HG02852 (cell line): ENCODE measurements around the gene SFMBT2.

Experiments used
- ATAC-seq: cut with Tn5 transposase; IDR thresholded peaks from one replicate; pipeline ENCODE4 v1.9.1; 2021; ENCODE audit warnings: mild to moderate bottlenecking, moderate library complexity; ENCODE audit not compliant: unreplicated experiment

The SFMBT2 gene

DNA sequence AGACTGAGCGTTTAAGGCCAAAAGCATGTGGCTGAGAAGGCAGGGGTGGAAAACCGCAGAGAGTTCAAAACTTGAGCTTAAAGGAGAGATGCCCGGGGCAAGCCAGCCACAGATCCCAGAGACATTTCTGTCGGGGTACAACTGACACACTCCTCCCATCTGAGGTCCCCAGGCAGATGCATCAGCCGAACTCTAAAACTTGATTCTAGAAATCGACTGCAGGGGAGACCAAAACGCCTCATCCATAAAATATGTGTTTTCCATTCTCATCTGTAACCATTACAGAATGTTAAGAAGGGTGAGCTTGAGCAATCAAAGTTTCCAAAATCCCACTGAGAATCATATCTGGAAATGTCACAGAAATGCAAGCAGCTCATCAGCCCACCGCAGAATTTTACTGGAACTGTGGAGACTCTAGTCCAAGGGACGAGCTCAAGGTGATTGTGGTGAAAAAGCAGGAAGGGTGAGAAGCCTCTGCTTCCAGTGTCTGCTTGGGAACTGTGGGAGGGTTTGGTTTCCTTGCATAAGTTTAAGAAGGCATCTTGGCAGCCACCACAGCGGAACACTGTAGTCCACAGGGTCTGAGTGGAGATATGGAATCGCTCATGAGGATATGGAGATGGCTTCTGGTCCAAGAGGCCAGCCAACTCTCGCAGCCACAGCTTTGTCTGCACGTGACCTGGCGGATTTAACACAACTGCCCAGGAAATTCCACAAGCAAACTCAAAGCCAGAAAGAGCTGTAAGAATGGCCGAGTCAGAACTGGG lies 249.2 kb downstream of the SFMBT2 start:
- ATAC-seq: no peak

DNA sequence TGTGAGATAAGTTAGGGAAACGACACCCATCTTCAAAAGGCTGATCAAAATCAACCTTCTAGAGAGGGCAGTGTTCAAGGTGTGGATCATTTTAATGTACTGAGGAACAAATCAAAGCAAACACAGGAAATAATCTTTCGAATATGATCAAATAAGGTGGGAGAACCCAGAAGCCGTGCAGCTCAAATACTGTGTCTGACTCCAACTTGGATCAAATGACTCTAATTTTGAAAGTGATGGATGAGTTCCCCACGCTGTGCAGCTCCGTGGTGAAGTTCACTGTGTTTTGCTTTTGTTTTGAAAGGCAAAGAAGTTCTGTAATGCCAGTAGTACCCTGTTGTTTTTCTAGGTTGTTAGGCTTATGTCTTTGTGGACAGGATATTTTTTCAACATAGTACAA lies 250.9 kb downstream of the SFMBT2 start:
- ATAC-seq: no peak

DNA sequence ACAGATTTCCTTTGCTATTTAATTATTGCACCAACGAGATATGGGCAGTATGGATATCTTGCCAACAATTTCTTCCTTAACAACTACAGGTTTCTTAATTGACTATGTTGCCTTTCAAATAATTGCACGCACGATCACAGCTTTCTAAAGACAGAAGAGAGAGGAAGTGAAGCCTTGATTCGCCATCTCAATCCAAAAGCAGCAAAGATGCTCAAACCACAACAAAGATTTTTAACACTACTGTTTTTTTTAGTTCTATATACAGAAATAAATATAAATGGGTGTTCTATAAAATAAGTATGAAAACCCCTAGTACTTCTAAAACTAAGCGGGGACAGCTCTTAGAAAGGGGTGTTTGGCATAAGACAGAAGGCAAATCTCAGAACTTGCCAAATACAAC lies 251.3 kb downstream of the SFMBT2 start:
- no peak for ATAC-seq

DNA sequence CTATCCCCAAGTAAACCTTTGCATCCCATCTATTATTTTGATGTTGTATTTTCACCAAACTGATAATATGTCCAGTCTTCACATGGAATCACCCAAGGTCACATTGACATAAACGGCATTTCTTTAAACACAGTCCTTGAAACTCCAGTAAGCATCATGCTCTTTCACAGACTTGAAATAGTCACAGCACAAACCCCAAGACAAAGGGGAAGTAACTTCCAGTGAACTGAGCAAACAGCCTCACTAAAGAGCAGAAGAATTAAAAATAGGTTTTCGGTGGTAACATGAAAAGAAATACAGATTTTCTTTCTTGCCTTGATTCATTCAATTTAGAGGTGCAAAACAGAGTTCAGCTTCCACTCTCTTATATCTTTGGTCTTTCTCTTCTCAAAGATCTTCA lies 253.7 kb downstream of the SFMBT2 start:
- ATAC-seq: peak; percentile 64

DNA sequence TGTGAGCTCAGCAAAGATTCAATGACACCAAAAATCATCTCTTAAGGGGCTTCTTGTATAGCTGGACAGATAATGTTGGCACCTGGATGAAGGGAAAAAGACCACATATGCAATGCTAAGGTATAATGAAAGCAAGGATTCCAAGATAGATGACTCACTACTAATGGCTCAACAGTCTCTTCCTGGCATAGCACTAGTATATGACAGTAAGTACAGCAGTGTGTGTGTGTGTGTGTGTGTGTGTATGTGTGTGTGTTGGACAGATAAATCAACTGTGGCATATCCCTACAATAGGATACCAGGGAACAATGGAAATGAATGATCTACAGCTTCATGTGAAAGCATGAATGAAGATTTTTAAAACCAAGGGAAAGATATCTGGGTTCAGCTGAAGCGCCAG lies 257.1 kb downstream of the SFMBT2 start:
- no peak for ATAC-seq

DNA sequence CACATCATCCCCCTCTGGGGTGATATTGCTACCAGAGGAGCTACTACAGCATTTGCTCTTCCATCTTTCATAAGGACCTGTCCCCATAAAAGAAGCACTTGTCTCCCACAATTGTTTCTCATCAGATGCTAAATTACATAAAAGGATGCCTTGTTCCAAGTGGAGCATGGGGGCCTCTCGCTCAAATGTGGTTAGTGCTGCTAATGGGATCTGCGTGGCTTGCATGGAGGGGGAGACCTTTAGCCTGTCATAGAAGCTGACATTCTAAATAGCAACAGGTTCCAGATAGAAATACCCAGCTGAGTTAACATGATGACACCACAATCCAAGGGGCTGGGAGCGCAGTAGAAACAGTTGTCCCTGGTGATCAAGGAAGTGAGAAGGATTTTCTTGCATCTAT lies 257.9 kb downstream of the SFMBT2 start:
- ATAC-seq: no peak

DNA sequence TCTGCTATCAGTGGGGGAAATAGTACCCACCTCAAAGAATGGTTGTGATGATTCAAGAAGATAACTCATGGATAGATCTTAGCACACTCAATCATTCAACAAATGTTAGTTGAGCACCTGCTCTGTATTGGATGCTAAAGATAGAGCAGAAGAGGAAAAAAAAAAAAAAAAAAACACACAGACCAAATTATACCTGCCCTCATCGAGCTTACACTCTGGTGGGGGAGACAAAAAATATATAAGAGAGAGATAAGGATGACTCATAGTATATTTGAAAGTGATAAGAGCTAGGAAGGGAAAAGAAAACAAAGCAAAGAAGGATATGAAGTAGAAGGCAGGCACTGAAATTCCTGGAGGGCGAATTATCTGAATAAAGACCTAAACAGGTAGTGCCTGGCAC lies 258.5 kb downstream of the SFMBT2 start:
- ATAC-seq: no peak

DNA sequence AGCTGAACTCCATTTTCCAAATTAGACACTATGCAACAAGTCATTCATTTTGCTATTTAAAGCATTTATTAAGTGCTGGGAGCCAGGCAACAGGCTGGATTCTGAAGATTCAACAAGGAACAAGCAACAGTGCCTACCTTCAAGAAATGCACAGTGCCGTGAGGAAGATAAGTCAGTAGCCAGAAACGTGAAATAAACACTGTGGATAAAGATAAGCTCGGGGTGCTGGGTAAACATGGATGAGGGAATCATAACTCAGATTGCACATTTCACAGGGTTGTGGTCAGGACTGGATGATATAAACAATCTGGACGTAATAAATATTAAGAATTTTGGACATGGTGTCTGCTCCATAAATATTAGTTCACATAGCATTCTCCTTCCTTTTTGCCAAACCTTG lies 259.3 kb downstream of the SFMBT2 start:
- no peak for ATAC-seq

DNA sequence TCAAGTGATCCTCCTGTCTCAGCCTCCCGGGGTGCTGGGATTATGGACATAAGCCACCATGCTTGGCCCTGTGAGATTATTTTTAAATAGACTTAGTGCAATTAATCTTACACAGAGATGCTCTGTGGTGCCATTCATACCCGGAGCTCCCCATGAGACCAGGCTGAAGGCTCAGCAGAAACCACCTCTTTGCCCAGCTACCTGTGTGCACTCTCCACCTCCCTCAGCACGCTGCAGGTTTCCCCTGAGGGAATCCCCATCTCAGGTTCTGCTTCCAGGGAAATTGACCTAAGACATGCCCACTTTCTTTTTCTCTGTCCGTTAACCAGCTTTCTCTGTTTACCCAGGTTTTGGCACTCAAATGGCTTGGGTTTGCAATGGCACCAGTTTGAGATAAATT lies 260.5 kb downstream of the SFMBT2 start:
- no peak for ATAC-seq

DNA sequence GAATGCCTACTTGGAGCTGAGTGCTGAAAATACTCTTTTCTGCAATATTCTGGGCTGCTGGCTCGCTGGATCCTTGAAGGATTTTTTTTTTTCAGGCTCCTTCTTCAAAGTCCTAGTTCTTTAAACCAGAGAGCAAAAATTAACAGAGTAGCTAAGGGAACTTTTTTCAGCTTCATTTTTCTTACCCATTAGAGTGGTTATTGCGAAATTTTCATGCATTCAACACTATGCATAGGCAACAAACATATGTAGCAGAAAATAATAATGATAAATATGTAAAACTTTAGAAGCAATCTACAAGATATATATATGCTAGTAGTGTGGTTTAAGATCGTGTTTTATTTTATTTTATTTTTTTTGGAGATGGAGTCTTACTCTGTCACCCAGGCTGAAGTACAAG lies 264.6 kb downstream of the SFMBT2 start:
- ATAC-seq: no peak

DNA sequence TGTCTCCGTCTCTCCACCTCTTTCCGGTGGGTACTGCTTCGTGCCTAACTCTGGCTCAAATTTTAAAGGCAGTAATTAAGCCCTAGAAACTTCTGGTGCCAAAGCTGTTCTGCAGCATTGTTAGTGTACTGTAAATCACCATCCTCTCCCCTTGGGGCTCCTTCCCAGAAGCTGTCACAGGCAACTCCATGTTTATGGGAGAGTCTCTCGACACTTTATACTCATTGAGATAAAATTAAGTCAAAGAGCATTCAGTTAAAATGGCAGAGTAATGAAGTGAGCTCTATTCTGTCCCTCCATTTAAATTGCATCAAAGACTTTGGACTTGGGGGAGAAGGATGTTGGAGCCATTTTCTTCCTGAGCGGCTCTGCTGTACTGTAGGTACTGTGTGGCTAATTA lies 274.8 kb downstream of the SFMBT2 start:
- no peak for ATAC-seq

DNA sequence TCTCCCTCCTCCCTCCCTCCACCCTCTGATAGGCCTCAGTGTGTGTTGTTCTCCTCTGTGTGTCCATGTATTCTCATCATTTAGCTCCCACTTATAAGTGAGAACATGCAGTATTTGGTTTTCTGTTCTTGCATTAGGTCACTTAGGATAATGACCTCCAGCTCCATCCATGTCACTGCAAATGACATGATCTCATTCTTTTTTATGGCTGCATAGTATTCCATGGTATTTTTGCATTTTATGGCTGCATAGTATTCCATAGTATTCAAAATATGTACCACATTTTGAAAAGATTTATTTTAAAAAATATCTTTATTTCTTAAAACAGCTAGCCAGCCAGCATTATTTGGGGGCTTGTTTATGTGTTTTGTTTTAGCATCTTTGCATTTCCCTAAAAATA lies 275.6 kb downstream of the SFMBT2 start:
- no peak for ATAC-seq

DNA sequence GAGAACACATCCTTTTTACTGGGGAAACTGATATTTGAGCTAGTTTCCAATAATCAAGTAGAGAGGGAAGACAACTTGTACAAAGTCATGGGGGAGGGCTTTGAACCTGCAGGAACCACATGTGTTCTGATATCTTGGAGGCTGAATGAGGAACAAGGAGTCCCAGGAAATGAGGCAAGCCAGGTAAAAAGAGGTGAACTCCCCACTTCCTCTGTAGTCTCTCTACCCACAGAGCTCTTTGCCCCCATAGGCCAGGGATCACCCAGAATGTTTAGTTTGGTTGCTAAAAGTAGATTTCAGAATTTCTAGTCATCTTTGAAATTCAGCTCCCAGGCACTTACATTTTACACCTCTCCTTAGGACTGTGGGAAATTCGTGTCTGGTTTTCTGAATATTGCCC lies 276.4 kb downstream of the SFMBT2 start:
- no peak for ATAC-seq

DNA sequence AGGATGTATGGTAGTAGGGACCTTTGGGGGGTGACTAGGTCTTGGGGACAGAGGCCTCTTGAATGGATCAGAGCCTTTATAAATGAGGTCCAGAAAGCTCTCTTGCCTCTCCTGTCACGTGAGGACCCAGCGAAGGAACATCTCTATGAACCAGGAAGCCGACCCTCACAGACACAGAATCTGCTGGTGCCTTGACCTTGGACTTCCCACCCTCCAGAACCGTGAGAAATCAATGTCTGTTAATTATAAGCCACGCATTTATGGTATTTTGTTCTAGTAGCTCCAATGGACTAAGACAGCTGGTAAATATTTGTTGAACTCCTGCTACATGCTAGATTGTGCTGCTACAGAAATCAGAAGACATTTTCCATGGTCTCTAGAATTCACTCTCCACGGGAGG lies 276.9 kb downstream of the SFMBT2 start:
- ATAC-seq: no peak

DNA sequence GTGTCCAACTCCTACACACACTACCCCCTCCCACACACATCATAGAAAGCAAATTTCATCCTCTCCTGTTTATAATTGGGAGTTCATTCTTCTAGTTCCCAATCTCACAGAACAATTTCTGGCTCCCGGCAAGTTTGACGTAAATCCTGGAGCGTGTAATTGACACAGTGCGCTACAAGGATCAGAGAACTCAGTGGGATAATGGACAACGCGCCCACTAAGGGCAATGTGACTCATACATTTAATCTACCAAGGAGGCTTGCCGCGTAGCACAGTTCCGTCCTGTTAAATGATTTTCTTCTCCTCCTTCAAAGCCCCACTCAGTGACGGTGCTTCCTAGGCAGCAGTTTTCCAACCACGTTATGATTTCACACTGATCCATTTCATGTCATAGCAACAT lies 277.6 kb downstream of the SFMBT2 start:
- no peak for ATAC-seq

DNA sequence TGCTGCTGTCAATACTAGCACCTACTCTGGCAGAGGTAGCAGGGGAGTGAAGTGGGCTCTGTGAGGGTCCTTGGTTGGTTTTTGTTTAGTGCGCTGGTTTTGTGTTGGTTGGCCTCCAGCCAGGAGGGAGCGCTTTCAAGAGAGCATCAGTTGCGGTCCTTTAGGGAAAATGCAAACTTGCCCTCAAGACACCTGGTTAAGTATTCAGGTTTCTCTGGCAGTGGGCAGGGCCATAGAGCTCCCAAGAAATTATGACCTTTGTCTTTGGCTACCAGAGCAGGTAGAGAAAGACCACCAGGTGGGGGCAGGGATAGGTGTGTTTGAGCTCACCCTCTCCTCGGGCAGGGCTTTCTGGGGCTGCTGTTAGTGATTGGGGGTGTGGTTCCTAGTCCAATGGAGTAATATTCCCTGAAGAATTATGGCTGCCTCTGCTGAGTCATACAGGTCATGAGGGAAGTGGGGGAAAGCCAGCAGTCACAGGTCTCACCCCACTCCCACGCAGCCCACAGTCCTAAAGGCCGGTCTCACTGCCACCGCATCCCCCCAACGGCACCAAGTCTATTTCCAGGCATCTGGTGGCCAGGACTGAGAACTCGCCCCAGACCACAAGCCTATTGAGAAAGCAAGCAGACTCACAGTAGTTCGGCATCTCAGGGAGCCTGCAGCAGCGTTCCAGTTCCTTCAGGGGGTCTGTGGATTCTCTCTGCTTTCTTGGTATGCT lies 280.5 kb downstream of the SFMBT2 start:
- ATAC-seq: no peak

DNA sequence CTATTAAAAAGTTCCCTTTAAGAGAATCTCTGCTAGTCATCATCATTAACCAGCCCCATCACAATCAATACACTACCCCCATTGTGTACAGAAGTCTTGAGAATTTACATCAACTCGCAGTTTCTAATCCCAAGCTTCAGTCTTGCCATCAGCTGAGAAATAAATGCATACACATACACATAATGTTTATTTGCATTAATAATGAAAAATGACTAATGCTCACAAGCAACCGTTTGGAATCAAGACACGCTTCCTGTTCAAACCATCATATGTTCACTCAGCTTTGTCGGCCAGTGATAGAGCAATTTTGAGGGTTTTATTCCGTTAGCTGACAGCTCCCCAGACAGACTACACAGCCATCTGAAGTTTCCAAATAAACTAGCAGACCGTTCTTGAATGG lies 287.1 kb downstream of the SFMBT2 start:
- no peak for ATAC-seq

DNA sequence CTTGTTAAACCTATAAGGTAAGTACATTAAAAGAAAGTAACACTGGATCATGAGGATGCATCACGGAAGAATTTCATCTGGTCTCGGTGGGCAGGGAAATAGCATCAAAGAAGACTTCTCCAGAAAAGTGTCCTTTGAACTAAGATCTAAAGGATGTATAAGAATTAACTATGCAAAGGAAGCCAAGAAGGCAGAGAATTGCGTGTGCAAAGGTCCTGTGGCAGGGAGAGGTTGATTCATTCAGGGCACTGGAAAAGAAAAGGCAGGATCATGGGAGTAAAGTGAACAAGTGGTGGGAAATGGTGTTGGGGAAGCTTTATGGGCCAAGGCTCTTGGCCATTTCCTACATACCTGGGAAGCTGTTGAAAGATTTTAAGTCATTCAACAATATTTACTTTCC lies 288.3 kb downstream of the SFMBT2 start:
- ATAC-seq: no peak

DNA sequence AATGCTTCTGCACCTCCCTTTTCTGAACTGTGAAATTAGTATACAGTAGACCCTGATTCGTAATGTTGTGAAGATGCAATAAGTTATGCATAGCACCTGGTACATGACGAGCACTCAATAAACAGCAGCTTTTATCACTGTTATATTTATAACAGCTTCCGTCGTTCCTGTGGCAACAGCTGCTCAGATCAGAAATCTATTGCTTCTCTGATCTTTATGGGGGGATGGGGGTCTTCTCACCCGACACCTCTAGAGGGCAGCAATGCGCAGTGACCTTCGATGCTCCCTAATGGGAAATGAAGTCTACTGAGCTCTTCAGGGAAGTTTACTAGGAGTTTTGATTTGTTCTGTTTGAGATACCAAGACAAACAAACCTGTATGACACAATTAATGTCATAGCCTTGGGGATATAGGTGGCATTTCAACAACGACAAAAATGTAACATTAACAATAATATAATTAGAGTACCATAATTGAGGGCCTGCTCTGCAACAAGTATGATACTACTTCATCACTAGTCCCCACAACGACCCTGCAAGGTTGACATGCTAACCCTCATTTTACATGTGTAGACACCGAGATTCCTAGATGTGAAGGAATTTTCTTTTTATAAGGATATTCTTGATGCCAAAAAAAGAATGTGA lies 289.6 kb downstream of the SFMBT2 start:
- peak; percentile 70 for ATAC-seq

DNA sequence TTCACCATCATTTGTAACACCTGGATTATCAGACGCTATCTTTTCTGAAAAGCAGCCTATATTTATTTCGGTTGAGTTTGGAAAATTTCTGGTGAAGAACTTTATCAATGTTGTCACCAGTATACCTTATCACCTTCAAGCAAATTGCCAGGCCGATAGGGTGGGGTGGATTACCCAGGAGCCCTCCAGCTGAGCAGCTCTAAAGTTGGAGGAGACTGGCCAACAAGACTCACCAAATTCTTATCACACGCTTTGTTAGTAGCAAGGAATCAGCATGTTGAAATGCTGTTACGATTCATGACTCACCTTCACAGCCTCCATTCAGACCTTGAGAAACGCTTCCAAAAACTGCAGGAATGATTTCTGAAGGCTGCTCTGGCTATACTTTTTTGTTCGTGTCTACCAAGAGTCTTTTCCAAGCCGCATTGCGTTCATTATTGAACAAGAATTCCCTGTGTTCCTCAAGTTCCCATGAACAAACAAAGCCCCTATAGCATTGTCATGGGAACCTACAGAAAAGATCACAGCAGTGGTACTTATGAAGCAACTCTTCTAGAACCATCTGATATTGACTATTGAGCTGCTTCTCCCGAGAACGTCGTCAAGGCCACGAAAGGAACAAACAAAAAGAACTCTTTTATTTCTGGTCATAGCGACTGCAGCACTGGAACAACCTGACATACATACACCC lies 291.4 kb downstream of the SFMBT2 start:
- ATAC-seq: no peak

DNA sequence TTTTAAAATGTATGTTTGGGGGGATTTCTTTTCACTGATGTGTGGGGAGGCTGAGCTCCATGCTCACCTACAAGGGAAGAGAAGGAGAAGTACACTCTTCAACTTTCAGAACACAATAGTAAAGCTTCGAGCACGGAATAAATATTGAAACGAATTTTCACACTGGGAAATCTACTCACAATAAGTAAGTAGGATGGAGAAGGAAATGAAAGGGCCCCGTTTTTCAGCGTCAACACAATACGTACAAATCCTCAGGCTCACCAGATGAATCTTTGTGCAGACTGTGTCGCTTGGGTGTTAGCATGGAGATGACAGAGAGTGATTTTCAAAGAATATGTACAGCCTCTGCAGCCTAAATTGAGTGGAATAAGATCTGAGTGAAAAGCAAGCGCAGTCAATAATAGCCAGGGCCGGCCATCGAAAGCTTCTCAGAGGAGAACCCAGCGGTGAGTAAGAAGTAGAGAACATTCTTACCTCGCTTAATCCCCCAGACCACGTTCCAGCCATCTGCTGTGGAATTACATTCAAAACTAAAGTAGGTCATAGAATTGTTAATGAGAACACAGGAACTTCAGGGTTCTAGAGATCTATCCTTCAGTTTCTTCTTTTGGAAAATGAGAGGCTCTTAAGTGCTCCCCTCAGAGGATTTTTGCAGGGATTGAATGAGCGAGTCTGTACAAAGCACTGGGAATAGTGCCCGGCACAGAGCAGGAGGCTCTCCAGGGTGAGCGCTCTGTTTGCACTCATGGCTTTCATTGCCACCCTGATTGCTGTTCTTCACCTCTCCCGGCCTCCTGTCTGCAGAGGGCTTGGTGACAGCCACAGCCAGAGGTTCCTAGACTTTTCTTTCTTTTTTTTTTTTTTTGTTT lies 292.8 kb downstream of the SFMBT2 start:
- no peak for ATAC-seq
